ENCODE measurements around the gene RTN4RL1.

RTN4RL1 gene

DNA sequence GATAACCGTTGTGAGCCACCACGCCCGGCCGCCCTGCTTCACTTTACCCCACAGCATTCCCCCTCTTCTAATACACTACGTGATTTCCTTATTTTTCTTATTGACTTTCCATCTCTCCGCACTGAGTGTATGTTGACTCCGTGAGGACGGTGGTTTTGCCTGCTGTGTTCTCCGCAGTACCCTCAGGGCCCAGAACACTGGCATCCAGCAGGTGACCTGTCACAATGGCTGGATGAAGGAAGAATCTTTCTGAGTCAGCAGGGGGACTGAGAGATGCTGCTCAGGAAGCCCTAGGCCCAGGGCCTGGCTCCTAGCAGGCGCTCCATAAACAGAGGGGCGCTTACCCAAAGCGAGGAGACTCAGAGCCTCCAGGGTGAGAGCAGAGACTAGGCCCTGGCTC, 79.5 kb downstream of the RTN4RL1 start:
- no peak for DNase-seq

DNA sequence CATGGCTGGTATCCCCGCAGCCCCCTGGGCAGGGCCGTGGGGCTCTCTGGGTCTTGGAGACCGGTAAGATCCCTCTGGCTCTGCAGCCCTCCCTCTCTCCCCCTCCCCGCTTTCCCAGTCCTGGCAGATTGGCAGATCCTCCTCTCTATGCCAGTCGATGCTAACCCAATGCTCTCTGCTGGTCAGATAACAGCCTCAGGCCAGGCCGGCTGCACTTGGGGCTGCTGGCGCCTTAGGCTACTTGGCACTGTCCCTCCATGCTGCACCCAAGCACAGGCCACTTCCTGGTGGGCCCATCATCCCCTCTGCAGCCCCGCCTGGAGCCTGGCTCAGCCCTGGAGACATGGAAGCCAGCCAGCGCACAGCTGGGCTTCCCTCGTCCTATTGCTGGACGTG, 81.7 kb downstream of the RTN4RL1 start:
- DNase-seq, result peak; percentile 42

DNA sequence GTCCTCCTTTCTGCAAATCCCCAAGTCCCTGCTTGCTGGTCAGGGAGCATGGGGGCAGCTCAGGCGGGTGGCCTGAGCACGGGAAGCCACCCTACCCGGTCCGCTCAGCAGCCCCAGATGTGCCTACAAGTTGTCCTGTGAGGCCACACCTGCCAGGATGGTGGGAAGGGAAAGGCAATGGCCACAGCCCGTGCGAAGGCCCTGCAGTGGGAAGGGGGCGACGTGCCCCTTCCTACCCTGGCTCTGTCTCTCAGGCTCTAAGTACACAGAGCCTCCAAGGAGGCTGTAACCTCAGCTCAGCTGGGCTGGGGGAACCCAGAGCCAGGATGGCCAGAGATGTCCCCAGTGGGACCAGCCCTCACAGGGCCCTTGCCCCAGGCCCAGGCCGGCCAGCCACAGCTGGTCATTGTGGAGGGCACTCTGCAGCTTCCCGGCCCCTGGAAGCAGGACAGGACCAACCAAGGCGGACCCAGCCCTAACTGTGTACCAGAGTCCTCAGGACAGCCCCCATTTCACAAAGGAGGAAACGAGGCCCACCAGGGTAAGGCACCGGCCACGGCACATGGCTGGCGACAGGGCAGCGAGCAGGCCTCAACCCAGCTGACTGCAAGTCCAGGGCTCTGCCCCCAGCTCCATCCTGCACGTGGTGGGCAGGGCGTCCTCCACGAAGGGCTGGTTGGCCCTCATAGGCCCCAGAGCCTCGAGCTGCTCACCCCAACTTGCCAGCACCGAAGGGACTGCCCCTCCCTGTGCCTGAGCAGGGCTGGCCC, 82.3 kb downstream of the RTN4RL1 start:
- DNase-seq, result peak; percentile 22

DNA sequence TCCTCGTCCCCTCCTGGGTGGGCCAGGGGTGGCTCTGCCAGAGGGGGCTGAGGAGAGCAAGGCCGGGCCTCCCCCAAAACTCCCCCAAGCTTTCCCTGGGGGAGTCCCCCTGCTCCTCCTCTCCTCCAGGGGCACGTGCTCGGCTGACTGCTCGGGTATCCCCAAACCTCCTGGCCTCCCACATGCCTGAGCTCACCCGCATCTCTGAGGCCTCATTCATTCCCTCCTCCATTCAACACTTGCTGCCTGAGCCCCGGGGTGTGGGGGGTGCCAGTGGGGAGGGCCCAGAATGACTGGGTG, 83.1 kb downstream of the RTN4RL1 start:
- peak; percentile 43 for DNase-seq

DNA sequence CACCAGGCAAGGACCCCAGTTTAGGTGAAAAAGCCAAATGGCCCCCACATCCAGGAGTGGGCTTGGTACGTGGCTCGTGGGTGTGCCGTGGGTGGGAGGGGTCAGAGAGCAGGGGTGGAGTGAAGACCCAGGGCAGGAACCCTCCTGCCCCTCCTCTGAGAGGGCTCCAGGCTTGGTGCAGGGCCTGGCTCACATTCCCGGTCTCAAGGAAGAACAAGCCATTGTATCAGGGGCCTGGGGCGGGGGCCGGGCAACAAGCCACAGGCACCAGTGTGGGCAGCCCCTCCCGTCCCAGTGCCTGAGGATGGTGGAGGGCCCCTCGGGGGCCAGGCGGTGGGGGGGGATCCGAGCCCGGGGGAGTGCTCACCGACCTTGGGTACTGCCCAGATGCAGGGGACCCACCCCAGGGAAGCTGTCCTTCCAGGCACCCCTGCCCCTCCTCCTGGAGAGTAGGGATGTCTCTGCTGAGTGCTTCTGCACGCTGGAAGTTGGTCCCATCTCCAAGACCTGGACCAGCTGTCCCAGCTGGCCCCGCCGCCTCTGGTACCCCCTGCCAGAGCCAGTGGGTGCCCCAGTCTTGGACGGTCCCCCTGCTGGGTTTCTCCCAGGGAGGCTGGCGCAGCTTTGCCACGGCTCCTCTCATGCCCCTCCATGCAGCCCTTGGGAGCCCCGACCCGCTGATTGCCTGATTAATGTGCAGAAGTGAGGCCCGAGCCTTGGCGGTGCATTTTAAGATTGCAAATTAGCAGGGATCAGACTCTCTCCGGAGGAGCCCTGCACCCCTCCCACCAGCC, 83.7 kb downstream of the RTN4RL1 start:
- peak; percentile 36 for DNase-seq

DNA sequence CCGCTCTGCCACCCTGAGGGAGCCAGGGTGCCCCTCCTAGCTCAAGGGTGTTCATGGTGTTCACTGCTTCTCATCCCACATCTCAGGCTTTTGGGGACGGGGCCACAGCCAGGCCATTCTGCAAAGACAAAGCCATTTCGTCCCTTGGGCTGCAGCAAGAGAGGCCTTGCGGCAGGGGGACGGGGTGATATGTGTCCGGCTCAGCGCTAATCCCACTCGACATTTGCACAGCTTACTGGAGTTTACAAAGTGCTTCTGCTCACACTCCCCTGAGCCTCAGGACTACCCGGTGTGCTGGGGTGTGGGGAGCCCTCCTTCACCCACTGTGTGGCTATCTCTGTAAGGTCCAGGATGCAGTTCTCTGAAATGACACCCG, 84.3 kb downstream of the RTN4RL1 start:
- peak; percentile 39 for DNase-seq

DNA sequence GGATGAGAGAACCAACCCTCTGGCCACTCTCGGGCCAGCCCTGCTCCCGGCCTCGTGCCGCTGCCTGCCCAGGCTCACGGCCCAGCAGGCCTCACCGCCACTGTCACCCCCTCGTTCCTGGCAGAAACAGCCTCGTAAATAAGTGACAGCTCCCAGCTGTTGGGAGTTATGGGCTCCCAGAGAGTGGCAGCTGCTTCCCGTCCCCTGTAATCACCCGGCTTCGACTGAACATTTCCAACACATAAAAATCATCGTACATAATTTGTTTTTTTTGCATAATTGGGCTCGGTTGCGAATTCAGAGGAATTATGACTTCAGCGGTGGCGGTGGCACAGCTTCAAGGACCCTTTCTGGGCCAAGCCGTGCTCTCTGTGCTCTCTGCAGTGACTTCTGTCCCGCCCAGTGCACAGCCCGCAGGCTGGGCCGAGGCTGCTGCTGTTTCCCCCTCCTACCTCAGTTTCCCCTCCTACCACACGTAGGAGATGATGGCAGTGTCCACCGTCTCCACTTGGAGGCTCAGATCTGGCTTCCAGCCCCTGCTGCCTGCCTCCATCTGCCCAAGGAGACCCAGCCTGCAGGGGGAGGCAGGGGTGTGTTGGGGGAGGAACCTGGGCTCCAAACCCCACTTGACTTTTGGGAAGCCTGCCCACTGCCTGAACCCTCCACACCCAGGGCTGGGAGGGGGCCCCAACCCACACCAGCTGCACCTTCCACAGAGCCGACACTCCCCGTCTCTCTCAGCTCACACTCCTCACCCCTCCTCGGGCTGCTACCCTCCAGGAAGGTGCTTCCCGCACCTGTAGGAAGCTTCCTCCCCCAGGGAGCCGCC, 84.9 kb downstream of the RTN4RL1 start:
- DNase-seq, result peak; percentile 62

DNA sequence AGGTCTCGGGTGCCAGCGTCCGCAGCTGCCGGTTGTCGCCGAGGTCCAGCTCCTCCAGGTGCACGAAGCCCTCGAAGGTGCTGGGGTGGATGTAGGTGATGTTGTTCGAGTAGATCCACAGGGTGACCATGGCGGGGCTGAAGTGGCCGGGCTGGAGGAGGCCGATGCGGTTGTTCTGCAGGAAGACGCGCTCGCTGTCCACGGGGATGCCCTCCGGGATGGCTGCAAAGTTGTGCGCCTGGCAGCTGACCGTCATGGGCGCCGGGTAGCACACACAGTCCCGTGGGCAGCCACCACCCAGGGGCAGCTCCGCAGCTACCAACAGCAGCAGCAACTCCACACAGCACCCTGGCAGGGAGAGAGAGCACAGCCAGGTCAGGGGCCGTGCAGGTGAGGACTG, 87.7 kb downstream of the RTN4RL1 start:
- DNase-seq, result no peak

DNA sequence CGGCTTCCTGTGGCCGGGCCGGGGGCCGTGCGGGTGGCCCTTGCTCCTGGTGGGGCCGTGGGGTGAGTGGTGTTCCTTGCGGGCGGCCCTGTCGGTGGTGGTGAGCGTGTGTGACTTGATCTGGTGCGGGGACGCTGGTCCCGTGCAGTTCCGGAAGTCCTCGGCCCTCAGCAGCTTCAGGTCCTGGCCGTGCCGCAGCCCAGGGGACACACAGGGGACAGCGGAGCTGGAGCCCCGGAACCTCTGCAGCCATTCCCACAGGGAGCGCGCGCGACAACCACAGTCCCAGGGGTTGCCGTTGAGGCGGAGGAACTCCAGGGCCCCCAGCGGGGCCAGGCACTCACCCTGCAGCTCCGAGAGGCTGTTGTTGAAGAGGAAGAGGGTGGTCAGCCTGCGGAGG, 88.4 kb downstream of the RTN4RL1 start:
- no peak for DNase-seq

DNA sequence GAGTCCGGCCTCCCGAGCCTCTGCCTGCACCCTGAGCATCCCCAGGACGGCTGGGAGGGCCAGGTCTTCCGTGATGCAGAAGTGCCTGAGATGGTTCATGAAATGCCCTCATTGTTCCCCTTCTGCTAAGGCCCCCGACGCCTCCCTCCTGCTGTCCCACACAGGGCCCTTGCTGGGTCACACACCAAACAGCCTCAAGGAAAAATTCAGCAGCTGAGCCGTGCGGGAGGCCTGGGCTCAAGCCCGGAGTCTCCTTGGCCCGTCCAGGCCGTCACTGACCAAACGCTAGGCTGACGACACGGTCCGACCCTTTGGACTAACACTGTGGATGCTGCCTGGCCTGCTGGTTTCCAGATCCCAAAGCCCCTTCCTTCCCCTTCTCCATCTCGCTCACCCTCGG, 90.2 kb downstream of the RTN4RL1 start:
- DNase-seq, result no peak

DNA sequence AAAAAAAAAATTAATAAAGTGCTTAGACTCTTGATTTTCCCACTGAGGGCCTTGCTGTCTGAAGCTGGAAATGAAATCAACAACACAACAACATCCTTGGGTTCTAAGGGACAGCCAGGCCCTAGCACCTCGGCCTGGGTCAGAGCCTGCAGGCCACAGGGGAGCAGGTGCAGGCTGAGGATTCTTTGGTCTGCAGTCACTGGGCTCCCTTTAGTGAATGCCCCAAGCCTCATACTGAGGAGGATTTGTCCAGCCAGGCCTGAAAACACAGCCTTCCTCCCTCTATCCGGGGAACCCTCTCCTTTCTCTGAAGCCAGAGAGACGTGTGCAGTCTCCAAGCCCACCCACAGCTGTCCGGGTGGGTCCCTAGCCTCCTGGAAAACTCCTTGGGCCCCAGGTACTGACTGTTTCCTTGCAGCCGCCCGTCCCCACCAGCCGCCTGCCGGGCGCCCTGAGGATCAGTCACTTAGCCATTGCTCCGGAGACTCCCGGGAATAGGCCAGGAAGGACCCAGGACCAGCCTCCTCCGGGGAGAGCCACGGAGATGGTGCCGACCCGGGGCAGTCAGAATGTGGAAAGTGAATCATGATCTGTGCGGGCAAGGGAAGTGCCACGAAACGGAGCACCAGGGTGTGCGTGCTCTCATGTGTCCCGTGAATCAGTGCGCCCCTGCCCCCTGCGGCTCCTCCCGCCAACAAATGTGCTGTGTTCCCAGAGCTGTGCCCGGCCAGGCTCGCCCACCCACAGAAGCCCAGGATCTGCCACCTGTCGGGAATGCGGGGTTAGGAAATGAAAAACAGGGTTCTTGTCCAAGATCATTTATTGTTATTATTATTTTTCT, 91.0 kb downstream of the RTN4RL1 start:
- DNase-seq, result no peak

DNA sequence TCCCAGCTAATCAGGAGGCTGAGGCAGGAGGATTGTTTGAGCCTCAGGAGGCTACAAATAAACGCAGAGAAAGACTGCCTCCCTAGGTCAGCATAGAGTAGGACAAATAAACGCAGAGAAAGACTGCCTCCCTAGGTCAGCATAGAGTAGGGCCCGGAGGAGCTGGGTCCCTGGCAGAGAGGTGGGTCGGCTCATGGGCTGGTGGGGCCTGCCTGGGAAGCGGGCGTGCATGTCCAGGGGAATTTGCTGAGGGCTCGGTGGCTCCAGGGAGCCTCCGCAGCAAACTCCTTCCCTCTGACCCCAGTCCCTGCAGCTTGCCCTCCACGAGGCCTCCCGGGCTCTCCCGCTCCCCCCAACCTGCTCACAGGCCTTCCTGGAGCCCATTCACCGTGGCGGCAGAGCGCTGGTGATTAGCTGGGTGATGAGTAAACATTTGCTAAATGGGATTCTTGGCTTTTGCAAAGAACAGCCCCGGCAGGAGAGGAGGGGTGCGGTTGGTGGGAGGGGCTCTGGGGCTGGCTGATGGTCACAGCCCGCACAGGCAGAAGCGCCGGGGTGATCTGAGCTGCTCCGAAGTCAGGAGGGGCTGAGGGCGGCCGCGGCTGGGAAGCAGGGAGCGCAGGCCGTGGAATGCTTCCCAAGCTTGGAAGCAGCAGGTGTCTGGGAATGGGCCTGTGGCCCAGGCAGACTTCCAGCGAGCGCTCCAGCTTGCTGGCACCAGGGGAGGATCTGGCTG, 93.1 kb downstream of the RTN4RL1 start:
- DNase-seq, result peak; percentile 74

DNA sequence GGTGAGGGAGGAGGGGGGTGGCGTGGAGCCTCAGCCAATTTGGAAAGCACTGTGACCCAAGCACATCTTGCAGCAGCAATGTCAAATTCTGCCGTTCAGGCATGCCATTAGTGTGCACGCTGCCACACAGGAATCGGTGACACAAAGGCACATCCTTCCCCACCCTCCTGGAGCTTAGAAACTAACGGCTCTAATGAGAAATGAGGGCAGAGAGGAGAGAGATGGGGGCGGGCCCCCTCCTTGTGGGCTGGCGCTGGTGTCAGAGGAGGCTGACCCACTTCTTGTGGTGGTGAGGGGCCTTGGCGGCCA, 94.8 kb downstream of the RTN4RL1 start:
- no peak for DNase-seq

DNA sequence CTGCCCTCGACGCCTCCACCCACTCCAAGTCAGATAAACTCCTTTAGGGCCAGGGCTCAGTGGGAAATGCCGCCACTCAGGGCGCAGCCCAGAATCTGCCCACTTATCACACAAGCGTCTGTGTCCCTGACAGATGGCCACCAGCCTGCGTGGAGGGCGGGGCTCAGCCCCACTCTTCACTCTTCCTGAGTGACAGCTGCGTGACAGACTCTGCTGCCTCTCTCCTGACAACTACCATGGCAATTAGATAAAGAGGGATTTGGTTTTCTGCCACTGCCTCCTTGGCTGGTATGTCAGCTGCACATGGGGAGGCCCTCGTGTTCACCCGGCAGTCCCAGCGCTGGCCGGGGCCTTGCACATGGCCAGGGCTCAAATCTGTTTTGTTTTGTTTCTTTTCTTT, 96.2 kb downstream of the RTN4RL1 start:
- DNase-seq, result no peak

DNA sequence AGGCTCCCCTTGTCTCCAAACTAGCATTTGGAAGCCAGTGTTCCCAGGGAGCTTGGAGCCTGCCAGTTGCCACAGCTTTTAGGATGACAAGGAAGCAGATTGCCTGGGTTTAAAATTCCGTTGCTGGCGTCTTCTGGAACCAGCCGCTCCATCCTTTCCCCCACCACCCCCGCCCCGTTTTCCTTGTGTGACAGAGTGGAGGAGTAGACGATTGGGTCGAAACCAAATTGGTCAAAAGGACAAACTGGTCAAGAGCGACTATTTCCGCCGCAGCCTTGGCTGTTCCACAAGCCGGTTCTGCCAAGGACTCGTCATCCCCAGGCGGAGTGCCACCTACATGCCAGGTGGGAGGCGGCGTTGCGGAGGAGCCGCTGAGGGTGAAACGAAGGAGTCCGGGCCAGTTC, 104.2 kb downstream of the RTN4RL1 start:
- DNase-seq, result no peak

DNA sequence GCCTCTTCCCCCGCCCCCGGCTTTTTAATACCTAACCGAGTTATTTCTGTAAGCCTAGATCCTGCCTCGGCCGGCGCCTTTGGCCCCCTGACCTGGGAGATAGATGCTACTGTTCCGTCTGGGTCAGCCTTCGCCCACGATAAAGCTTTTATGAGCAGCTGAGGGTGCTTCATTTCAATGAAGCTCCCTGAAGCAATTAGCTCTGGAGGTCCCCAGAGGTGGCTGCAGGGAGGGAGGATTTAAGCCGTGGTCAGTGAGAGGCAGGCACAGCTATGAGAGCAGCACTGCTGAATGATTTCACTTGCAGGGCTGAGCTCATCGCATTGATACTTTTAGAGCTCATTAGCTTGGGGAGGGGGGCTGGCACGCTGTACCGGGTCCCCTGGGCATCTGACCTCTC, 105.9 kb downstream of the RTN4RL1 start:
- no peak for DNase-seq

DNA sequence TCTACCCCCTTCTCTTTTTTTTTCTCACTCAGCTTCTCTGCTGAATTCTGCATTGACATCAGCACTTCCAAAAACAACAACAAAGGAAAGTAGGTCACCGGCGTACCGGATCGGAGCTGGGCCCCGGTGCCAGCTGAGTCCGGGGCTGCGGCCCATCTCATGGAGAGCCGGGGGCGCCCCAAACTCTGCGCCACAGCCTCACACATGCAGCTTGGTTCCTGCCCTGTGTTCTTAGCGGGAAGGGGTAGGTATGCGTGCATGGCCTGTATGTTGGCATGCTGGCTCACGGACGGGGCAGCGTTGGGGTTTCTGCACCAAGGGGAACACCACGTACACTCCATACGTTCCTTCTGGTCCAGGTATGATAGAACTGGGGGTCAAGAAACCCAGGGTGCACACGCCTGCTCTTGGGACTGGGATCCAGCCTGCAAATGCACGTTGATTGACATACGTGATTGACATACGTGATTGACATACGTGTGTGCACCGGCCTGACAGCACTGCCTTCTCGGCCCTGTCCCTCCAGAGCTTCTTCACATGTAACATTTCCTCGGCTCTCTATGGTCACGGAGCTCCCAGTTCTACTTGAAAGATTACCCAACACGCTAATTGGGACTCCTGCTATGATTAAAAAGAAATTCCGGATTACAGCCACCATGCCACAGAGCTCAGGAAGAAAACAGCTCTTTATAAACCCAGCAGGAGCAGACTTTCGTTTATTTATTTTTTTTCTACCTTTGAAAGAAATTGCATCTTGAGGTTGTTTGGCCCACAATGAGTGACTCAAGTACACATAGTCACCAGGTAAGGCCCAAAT, 106.6 kb downstream of the RTN4RL1 start:
- DNase-seq, result no peak

DNA sequence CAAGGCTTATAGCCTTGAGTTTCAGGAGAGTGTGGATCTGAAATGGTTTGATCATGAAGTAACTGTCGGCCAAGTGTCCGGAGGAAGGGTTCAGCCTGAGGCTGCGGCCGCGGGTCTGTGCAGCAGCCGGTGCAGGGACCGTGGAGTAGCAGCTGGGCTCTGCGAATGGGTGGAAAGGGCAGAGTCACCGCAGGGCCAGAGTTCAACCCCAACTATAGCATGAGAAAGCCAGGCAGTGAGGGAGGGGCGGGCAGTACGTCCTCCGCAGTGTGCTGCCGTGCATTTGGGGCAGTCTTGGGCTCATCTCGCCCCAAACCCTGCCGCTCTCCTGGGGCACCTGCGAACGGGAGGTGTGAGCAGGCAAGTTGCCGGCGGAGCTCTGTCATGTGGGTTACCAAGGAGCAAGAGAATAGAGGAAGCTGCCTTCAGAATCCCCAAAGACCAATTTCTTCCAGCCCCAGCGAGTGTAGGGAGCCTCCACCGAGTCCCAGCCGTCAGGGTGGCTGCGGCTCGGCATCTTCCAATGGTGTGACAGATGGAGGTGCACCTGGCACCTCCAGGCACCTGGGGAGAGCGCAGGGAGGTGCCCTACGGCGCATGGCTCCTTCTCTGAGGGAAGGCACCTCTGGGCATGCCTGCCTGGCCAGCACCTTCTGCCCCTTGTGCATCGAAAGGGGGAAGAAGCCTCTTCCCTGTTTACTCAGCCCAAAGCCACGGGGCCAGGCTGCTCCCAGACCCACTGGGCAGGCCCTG, 108.0 kb downstream of the RTN4RL1 start:
- DNase-seq, result no peak

DNA sequence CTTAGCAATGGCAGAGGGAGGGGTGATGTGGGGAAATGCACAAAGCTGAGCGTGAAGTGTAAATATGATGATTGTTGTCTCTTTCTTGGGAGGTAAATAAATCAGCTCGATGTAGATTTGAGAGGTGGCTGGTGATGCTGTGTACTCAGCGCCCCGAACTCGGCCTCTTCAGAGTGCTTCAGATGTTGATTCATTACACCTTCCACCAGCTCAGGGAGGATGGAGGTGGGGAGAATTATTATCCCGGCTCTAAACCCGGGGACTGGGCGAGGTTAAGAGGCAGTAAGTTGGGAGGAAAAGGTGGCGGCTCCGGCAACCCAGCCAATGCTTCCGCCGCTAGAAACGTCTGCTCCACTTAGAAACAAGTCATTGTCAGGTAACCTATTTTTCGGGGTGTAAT, 108.8 kb downstream of the RTN4RL1 start:
- no peak for DNase-seq

DNA sequence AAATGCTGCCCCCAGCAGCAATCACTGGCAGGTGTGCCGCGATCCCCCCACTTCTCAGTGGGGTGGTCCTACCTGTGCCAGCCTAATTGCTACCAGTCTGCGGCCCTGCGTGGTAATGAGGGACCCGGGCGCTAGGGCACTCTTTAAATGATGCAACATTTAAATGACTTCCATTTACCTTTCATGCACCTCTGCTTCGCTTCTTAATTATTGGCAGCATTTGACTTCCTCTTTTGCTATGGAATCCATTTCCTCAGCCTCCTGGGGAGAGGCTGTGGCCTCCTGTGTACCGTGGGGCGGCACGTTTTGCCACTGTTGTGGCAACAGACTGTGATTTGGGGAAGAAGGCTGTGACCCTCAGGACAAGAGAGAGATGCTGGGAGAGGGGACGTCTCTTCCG, 109.2 kb downstream of the RTN4RL1 start:
- no peak for DNase-seq

DNA sequence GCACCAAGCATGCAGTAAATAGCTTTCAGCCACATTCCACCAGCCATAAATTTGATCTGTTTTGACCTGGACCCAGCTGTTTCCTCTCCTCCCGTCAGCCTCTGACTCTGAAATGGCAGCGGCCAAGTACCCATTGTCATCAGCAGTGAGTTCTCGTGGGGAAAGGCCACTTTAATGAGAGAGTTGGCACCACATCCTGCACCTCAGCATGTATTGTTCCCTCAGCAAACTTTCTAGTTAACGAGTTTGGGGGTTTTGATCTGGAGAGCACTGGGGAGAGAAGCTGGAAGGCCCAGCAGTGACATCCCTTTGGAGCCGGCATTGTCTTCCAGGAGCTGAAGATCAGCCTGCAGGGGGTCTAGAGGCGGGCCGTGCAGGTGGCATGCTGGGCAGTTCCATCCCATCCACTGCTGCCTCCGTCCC, 110.5 kb downstream of the RTN4RL1 start:
- no peak for DNase-seq

Measured in right forelimb (tissue), 1 donor.